Raji (cell line): Measurements from ENCODE around the gene MSANTD7.
A peak's percentile ranks its signal among the peaks of the same experiment; 100 is the strongest.

Experiments
- POLR2A ChIP-seq: IDR thresholded peaks from 2 replicates; pipeline ENCODE4 v1.6.1; 2011; ENCODE audit warnings: low read depth, low read length, control low read depth; ENCODE audit not compliant: insufficient read depth

Gene MSANTD7

GRCh38 chr10:14859775-14860174 lies 21.7 kb downstream of the MSANTD7 start:
- no peak for TF ChIP-seq POLR2A

GRCh38 chr10:14860791-14861190 lies 22.7 kb downstream of the MSANTD7 start:
- TF ChIP-seq POLR2A = no peak

- no peak for TF ChIP-seq POLR2A
Observed at GRCh38 chr10:14873090-14873760, 35.1 kb downstream of the MSANTD7 start.

GRCh38 chr10:14875941-14876340 lies 37.8 kb downstream of the MSANTD7 start:
- TF ChIP-seq POLR2A = no peak

- no peak for TF ChIP-seq POLR2A
Observed at GRCh38 chr10:14876764-14877163, 38.7 kb downstream of the MSANTD7 start.

- peak; percentile 90 for TF ChIP-seq POLR2A
Observed at GRCh38 chr10:14878266-14879123, 40.4 kb downstream of the MSANTD7 start, which contains the start of gene SUV39H2. SUV39H2 (plus strand) TSS chr10:14878866; CDS start chr10:14878889, 23 bp downstream.

- TF ChIP-seq POLR2A = no peak
Observed at GRCh38 chr10:14879124-14879927, 41.2 kb downstream of the MSANTD7 start.

- TF ChIP-seq POLR2A = no peak
Observed at GRCh38 chr10:14879928-14880193, 41.8 kb downstream of the MSANTD7 start.

GRCh38 chr10:14880229-14880628 lies 42.1 kb downstream of the MSANTD7 start:
- TF ChIP-seq POLR2A = no peak

GRCh38 chr10:14884082-14884481 lies 46.0 kb downstream of the MSANTD7 start:
- TF ChIP-seq POLR2A = no peak
